ENCODE data around the gene BABAM2.

DNA sequence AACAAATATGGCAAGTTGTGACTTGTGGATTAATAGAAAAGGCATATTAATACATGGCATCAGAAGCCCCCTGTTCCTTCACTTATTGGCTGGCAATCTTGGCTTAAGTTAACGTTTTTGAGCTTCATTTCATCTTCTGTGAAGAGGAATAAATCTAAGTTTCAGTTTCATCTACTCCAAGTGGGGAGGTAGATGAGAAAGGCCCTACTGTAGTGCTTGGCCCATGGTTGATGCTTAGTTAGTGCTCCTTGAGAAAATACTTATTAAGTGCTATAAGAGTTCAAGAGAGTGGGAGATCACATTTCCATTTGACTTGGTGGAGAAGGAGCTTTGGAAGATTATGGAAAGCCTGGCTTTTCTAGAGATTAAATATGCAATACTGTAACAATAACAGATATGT is 244.3 kb downstream of the BABAM2 start:
- TF ChIP-seq, protein P1, sequence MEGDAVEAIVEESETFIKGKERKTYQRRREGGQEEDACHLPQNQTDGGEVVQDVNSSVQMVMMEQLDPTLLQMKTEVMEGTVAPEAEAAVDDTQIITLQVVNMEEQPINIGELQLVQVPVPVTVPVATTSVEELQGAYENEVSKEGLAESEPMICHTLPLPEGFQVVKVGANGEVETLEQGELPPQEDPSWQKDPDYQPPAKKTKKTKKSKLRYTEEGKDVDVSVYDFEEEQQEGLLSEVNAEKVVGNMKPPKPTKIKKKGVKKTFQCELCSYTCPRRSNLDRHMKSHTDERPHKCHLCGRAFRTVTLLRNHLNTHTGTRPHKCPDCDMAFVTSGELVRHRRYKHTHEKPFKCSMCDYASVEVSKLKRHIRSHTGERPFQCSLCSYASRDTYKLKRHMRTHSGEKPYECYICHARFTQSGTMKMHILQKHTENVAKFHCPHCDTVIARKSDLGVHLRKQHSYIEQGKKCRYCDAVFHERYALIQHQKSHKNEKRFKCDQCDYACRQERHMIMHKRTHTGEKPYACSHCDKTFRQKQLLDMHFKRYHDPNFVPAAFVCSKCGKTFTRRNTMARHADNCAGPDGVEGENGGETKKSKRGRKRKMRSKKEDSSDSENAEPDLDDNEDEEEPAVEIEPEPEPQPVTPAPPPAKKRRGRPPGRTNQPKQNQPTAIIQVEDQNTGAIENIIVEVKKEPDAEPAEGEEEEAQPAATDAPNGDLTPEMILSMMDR (IDR thresholded peaks at IDR 0.05) = no peak
- TF ChIP-seq POLR2A (IDR thresholded peaks at IDR 0.05) = no peak
- no peak for TF ChIP-seq POLR2AphosphoS5 (IDR thresholded peaks at IDR 0.05; ENCODE audit: insufficient read depth in 1 of 2, low read depth in 1 of 2)

All from vagina (tissue), 2 donors.